ENCODE measurements around the gene ORAI3. TPM values are rescaled to one million over a fixed set of nuclear protein-coding genes. Genes with fewer than 3 reads are reported as not detected.

ORAI3 gene
- total and polyA plus RNA-seq, 2 of the 13 experiments (the other 11 are each of a cell fraction or from before 2014, with no cell fraction given), result 11.4 to 32.0 TPM

DNA sequence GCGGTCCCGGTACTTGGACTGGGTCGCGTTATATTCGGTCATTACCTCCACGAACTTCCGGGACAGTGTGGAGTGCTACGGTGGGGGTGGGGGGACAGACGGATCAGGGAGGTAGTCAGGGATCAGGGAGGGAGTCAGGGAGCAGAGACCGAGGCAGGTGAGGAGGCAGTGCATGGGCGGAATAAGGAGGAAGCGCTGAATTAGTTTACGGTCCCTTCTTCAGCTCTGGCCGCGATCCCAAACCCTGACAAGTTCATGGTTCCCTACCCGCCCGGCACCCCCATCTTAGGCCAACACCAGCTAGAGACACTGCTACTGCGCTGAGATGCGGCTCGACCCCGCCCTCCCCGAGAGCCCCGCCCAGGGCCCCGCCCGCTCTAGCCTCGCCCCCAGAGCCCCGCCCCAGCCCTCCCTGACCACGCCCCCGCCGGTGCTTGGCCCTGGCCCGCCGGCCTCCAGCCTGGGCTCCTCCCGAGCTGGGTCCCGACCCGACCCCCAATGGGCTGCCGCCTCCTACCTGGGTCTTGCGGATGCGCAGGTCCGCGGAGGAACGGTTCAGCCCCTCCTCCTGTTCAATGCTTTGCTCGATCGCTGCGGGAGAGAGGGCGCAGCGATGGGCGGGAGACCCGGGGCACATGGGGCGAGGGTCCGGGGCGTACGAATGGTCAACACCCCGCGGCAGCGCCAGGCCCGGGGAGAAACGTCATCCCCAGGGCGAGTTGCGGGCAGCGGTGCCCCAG lies 48.3 kb downstream of the ORAI3 start (continued):
- TF ChIP-seq E2F2 (CRISPR knock-in tag; IDR thresholded peaks at IDR 0.05; ENCODE audit: borderline replicate concordance), result no peak
- no peak for TF ChIP-seq ZNF12 (CRISPR knock-in tag; IDR thresholded peaks at IDR 0.05)
- TF ChIP-seq ZNF510 (CRISPR knock-in tag; IDR thresholded peaks at IDR 0.05; ENCODE audit: low read depth), result no peak
- peak; percentile 66 for TF ChIP-seq GABPB1 (CRISPR knock-in tag; IDR thresholded peaks at IDR 0.05)
- no peak for TF ChIP-seq NR2F2 (IDR thresholded peaks at IDR 0.05; ENCODE audit: borderline replicate concordance, low read depth)
- no peak for TF ChIP-seq ZNF282 (IDR thresholded peaks at IDR 0.05; ENCODE audit: partially characterized antibody)
- no peak for TF ChIP-seq ZNF337 (CRISPR knock-in tag; IDR thresholded peaks at IDR 0.05; ENCODE audit: borderline replicate concordance, low read depth)
- no peak for TF ChIP-seq NFATC3 (CRISPR knock-in tag; IDR thresholded peaks at IDR 0.05)
- TF ChIP-seq ZNF230 (CRISPR knock-in tag; IDR thresholded peaks at IDR 0.05), result no peak; the same call in 1 of the 2 replicates
- TF ChIP-seq PLSCR1 (CRISPR knock-in tag; IDR thresholded peaks at IDR 0.05; ENCODE audit: borderline replicate concordance), result no peak
- no peak for TF ChIP-seq RARA (CRISPR knock-in tag; IDR thresholded peaks at IDR 0.05)
- TF ChIP-seq ZNF414 (CRISPR knock-in tag; IDR thresholded peaks at IDR 0.05), result peak; percentile 56
- TF ChIP-seq NFIC (IDR thresholded peaks at IDR 0.05; ENCODE audit: low read length), result no peak
- TF ChIP-seq CERS6 (CRISPR knock-in tag; IDR thresholded peaks at IDR 0.05), result no peak
- TF ChIP-seq THAP8 (CRISPR knock-in tag; IDR thresholded peaks at IDR 0.05; ENCODE audit: borderline replicate concordance), result no peak
- TF ChIP-seq, protein P1, sequence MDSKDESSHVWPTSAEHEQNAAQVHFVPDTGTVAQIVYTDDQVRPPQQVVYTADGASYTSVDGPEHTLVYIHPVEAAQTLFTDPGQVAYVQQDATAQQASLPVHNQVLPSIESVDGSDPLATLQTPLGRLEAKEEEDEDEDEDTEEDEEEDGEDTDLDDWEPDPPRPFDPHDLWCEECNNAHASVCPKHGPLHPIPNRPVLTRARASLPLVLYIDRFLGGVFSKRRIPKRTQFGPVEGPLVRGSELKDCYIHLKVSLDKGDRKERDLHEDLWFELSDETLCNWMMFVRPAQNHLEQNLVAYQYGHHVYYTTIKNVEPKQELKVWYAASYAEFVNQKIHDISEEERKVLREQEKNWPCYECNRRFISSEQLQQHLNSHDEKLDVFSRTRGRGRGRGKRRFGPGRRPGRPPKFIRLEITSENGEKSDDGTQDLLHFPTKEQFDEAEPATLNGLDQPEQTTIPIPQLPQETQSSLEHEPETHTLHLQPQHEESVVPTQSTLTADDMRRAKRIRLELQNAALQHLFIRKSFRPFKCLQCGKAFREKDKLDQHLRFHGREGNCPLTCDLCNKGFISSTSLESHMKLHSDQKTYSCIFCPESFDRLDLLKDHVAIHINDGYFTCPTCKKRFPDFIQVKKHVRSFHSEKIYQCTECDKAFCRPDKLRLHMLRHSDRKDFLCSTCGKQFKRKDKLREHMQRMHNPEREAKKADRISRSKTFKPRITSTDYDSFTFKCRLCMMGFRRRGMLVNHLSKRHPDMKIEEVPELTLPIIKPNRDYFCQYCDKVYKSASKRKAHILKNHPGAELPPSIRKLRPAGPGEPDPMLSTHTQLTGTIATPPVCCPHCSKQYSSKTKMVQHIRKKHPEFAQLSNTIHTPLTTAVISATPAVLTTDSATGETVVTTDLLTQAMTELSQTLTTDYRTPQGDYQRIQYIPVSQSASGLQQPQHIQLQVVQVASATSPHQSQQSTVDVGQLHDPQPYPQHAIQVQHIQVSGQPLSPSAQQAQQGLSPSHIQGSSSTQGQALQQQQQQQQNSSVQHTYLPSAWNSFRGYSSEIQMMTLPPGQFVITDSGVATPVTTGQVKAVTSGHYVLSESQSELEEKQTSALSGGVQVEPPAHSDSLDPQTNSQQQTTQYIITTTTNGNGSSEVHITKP (CRISPR knock-in tag; IDR thresholded peaks at IDR 0.05; ENCODE audit: low read depth), result peak; percentile 45; the same call in 1 of the 2 replicates
- peak; percentile 62; the same call in 1 of the 2 replicates for TF ChIP-seq ZNF777 (CRISPR knock-in tag; IDR thresholded peaks at IDR 0.05)
- no peak for TF ChIP-seq SATB2 (CRISPR knock-in tag; IDR thresholded peaks at IDR 0.05)
- no peak for TF ChIP-seq RBAK (CRISPR knock-in tag; IDR thresholded peaks at IDR 0.05)
- no peak for TF ChIP-seq RFXAP (CRISPR knock-in tag; IDR thresholded peaks at IDR 0.05; ENCODE audit: borderline replicate concordance)
- TF ChIP-seq ATAD3A (CRISPR knock-in tag; IDR thresholded peaks at IDR 0.05), result no peak
- TF ChIP-seq RNF2 (conservative IDR thresholded peaks at IDR 0.05; ENCODE audit: low read depth), result 0 out of 2 replicates have a peak, but pooled peaks have one; percentile 24
